C4-2B (cell line): ENCODE data around the gene ZNF580.

Experiments used
- H3K27ac ChIP-seq: fragments of 450-650 bp; 2 replicates; pipeline ENCODE4 v1.5.1; 2017
- ZFX ChIP-seq: fragments of 450-650 bp; IDR thresholded peaks from 2 replicates; pipeline ENCODE4 v1.6.1; 2017
- TF ChIP-seq, protein P1 (sequence below): fragments of 450-650 bp; conservative IDR thresholded peaks from 2 replicates; pipeline ENCODE4 v1.5.1; 2017; ENCODE audit warnings: mild to moderate bottlenecking

ZNF580 gene

DNA sequence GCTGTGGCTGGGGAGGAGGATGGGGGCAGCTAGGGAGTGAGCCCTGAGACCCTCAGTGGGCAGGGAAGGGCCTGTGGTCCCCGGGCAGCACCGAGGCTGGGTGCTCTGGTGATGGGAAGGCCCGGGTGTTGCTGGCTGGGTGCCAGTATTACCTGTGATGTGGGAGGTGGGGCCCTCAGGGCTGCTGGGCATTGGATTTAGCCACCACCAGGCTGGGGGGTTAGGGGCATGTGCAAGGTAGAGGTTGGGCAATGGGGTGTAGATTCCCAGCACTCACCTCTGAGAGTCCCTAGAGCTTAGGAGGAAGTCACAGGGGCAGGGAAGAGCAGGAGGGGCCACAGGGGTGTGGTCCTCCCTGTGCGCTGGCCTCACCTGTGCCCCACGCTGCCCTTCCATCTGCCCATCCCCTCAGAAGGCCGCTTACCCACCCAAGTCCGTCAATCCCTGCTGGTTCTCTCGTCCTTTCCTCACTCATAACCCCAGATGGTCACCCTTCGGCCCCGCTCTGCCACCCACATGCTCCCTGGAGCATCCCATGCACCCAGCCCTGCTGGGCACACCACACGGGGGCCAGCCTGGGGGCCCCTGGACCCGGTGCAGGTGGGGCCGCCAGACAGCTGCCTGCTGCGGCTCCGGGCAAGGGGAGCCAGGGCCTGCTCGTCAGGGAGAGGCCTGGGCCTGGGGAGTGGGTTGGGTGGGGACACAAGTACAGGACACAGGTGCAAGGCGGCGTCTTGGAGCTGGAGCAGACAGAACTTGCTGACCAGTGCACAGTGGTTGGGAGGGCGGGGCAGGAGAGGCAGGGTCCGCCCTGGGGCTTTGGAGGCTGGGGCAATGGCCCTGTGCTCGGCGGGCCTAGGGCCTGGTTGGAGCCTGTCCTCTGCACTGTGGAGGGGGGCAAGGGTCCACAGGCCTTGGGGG lies 46.7 kb downstream of the ZNF580 start:
- H3K27ac ChIP-seq, result no peak overlapping the region
- TF ChIP-seq ZFX, result no peak
- TF ChIP-seq, protein P1, sequence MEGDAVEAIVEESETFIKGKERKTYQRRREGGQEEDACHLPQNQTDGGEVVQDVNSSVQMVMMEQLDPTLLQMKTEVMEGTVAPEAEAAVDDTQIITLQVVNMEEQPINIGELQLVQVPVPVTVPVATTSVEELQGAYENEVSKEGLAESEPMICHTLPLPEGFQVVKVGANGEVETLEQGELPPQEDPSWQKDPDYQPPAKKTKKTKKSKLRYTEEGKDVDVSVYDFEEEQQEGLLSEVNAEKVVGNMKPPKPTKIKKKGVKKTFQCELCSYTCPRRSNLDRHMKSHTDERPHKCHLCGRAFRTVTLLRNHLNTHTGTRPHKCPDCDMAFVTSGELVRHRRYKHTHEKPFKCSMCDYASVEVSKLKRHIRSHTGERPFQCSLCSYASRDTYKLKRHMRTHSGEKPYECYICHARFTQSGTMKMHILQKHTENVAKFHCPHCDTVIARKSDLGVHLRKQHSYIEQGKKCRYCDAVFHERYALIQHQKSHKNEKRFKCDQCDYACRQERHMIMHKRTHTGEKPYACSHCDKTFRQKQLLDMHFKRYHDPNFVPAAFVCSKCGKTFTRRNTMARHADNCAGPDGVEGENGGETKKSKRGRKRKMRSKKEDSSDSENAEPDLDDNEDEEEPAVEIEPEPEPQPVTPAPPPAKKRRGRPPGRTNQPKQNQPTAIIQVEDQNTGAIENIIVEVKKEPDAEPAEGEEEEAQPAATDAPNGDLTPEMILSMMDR, result no peak

DNA sequence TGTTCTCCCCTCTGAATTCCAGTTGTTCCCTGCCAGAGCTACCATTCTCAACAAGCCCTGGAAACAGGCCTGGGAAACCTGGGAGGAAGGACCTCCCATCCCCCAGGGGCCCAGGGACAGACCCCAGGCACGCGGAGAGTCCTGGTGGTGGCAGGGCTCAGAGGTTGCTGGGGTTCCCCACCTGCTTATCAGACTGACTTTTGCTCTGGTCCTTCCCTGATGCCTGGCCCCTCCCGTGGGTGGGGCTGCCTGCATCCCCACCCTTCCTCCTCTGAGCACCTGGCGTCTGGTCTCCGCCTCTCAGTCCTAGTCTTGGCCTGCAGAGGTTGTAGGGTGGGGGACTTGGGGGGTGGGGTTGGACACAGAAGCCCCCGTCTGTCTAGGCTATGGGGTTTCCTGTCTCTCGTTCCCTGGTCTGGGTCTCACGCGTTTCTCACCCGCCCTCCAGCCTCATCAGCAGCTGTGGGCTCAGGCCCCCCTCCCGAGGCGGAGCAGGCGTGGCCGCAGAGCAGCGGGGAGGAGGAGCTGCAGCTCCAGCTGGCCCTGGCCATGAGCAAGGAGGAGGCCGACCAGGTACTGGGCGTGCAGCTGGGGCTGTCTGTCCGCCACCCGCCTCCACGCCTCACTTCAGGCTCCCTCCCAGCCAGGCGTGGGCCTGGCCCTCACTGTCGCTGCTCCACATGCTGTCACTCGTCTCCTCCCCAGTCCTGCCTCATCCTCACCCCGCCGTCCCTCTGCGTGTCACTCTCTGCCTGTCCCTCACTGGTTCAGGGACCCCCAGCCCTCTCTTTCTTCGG lies 47.8 kb downstream of the ZNF580 start:
- TF ChIP-seq, protein P1, result no peak
- no peak for TF ChIP-seq ZFX
- H3K27ac ChIP-seq, result no peak overlapping the region

DNA sequence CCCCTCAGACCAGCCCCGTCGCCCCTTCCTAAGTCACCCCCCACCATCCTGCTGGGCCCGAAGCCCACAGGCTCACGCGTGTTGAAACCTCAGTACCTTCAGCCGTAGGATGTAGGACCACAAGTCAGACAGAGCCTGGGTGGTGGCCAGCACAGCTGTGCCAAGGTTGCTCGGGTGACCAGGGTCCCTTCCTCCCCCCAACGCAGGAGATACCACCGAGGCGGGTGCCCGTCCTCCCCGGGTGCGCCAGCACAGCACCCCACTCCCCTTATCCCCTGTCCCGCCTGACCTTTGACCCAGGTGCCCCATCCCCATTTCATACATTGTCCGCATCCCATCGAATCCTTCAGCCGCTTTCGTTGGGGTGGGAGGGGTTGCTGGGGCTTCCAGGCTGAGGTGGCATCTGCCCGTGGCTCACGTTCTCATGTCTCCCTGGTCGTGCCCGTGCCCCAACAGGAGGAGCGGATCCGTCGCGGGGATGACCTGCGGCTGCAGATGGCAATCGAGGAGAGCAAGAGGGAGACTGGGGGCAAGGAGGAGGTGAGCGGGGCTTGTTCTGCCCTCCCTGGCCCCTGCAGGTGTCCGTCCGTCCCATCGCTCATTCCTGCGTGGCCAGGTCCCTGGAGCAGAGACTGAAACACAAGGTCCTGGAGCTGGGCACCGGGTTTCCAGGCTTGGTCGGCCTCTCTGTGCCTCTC lies 48.8 kb downstream of the ZNF580 start:
- H3K27ac ChIP-seq, result no peak overlapping the region
- no peak for TF ChIP-seq ZFX
- TF ChIP-seq, protein P1, result no peak

DNA sequence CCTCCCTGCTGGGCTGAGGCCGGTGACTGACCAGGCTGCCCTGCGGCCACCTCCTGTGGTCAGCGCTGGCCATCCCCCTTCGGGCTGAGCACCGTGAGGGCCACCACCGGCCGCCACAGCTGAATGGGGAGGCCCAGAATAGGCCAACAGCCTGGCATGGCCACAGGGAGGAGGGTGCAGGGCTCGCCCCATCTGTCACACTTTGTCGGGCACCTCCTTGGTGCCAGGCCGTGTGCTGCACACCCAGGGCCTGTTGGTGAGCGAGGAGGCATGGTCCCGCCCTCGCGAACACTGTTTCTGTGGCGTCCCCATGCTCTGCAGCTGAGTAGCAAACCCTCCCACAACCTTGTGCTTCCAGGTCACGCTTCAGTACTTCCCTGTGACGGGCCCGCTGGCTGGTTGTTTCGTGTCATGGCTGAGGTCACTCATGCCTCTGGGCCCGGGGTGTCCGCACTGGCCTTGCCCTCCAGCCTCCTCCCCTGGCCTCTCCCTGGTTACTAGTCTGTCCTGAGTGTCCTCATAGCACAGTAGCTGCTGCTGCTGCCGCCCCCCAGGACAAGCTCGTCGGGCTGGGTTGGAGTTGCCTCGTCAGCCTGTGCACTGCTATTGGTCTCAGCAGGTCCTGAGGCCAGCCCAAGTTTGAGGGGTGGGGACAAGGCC lies 49.4 kb downstream of the ZNF580 start:
- TF ChIP-seq, protein P1, result no peak
- TF ChIP-seq ZFX, result no peak
- no peak overlapping the region for H3K27ac ChIP-seq

DNA sequence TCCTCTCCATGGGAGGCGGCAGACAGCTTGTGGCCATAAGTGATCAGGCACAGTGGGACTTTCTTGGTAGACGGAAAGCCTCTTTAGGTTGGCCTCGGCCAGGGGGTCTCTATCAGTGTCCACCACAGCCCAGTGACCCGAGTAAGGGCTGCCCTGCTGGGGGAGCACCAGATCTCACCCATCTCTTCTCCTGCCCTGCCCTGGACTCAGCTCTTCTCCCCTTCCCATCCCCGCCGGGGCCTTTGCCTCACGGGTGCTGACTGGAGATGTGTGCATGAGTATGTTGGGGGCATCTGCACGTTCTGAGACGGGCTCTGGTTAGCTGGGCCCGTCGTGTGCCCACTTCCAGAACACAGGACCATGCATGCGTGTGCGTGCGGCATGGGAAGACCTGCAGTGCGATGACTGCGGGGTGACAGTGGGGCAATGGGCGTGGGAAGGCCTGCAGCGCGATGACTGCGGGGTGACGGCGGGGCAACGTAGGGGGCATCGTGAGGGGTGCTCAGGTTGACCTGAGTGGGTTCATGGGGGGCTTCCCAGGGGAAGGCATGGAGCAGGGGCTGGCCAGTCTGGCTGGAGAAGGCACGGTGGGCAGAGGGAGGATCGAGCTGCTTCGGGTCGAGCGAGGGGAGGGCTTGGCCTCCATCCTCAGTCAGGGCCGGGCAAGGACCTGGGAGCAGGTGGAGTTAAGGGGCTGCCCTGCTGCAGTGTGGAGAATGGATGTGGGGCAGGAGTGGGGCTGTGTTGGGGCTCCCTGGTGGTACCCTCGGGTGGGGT lies 50.2 kb downstream of the ZNF580 start:
- no peak overlapping the region for H3K27ac ChIP-seq
- no peak for TF ChIP-seq ZFX
- TF ChIP-seq, protein P1, result no peak
